ENCODE results near the gene TTLL9. TPM values are rescaled to one million over a fixed set of nuclear protein-coding genes. Genes with fewer than 3 reads are reported as not detected.

TTLL9 gene
- total and polyA plus RNA-seq, 2 of the 13 experiments (the other 11 are each of a cell fraction or from before 2014, with no cell fraction given), result not detected

DNA sequence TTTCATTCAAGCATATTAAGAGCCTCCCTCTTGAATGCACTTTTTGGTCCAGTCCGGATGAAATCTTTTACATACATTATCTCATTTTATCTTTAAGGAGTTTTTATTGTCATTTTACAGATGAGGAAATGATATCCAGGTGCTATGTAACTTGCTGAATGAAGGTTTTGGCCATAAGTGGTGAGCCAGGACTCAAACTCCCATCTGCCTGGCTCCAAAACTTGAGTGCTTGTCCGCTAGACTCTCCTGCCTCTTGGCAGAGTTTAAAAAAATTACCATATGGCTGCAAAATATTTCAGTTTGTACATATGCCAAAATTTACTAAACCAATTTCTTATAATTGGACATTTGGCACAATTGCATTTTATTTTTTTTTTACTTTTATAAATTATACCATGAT is 69.2 kb downstream of the TTLL9 start (continued):
- TF ChIP-seq, protein P1, sequence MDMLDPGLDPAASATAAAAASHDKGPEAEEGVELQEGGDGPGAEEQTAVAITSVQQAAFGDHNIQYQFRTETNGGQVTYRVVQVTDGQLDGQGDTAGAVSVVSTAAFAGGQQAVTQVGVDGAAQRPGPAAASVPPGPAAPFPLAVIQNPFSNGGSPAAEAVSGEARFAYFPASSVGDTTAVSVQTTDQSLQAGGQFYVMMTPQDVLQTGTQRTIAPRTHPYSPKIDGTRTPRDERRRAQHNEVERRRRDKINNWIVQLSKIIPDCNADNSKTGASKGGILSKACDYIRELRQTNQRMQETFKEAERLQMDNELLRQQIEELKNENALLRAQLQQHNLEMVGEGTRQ (IDR thresholded peaks at IDR 0.05; ENCODE audit: low read depth, low read length), result no peak
- TF ChIP-seq, protein P1 (CRISPR knock-in tag; IDR thresholded peaks at IDR 0.05; ENCODE audit: borderline replicate concordance), result no peak
- TF ChIP-seq, protein P2, sequence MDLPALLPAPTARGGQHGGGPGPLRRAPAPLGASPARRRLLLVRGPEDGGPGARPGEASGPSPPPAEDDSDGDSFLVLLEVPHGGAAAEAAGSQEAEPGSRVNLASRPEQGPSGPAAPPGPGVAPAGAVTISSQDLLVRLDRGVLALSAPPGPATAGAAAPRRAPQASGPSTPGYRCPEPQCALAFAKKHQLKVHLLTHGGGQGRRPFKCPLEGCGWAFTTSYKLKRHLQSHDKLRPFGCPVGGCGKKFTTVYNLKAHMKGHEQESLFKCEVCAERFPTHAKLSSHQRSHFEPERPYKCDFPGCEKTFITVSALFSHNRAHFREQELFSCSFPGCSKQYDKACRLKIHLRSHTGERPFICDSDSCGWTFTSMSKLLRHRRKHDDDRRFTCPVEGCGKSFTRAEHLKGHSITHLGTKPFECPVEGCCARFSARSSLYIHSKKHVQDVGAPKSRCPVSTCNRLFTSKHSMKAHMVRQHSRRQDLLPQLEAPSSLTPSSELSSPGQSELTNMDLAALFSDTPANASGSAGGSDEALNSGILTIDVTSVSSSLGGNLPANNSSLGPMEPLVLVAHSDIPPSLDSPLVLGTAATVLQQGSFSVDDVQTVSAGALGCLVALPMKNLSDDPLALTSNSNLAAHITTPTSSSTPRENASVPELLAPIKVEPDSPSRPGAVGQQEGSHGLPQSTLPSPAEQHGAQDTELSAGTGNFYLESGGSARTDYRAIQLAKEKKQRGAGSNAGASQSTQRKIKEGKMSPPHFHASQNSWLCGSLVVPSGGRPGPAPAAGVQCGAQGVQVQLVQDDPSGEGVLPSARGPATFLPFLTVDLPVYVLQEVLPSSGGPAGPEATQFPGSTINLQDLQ (CRISPR knock-in tag; IDR thresholded peaks at IDR 0.05), result no peak
- TF ChIP-seq, protein P3, sequence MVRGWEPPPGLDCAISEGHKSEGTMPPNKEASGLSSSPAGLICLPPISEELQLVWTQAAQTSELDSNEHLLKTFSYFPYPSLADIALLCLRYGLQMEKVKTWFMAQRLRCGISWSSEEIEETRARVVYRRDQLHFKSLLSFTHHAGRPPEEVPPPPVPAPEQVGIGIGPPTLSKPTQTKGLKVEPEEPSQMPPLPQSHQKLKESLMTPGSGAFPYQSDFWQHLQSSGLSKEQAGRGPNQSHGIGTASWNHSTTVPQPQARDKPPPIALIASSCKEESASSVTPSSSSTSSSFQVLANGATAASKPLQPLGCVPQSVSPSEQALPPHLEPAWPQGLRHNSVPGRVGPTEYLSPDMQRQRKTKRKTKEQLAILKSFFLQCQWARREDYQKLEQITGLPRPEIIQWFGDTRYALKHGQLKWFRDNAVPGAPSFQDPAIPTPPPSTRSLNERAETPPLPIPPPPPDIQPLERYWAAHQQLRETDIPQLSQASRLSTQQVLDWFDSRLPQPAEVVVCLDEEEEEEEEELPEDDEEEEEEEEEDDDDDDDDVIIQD (CRISPR knock-in tag; IDR thresholded peaks at IDR 0.05; ENCODE audit: low read depth), result no peak
- TF ChIP-seq ISL2 (CRISPR knock-in tag; IDR thresholded peaks at IDR 0.05) (no peak), ZNF441 (CRISPR knock-in tag; IDR thresholded peaks at IDR 0.05; ENCODE audit: borderline replicate concordance) (no peak), KAT7 (CRISPR knock-in tag; IDR thresholded peaks at IDR 0.05; ENCODE audit: borderline replicate concordance) (no peak), ZNF616 (CRISPR knock-in tag; IDR thresholded peaks at IDR 0.05; ENCODE audit: low read depth) (no peak), TCF12 (IDR thresholded peaks at IDR 0.05) (no peak), TCF12 (CRISPR knock-in tag; IDR thresholded peaks at IDR 0.05) (no peak)
- TF ChIP-seq, protein P4, sequence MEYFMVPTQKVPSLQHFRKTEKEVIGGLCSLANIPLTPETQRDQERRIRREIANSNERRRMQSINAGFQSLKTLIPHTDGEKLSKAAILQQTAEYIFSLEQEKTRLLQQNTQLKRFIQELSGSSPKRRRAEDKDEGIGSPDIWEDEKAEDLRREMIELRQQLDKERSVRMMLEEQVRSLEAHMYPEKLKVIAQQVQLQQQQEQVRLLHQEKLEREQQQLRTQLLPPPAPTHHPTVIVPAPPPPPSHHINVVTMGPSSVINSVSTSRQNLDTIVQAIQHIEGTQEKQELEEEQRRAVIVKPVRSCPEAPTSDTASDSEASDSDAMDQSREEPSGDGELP (IDR thresholded peaks at IDR 0.05; ENCODE audit: borderline replicate concordance, low read depth), result no peak

All from HepG2 (cell line).